OCI-LY7 (cell line): ENCODE results near the gene SRCAP.

Experiments used
- CTCF ChIP-seq: fragments of 200-600 bp; sonication (generic); conservative IDR thresholded peaks from 2 replicates; pipeline ENCODE4 v1.5.1; 2014; ENCODE audit warnings: mild to moderate bottlenecking, antibody characterized with exemption, low read length, moderate library complexity, mixed read lengths
- EZH2phosphoT487 ChIP-seq: fragments of 200-600 bp; sonication (generic); IDR thresholded peaks from 2 replicates; pipeline ENCODE4 v1.6.1; 2018; ENCODE audit warnings: low read depth, borderline replicate concordance, mild to moderate bottlenecking, mixed run types, antibody characterized with exemption, low read length, moderate library complexity, mixed read lengths

- TF ChIP-seq CTCF (no peak), EZH2phosphoT487 (no peak)
Observed at GRCh38 chr16:30783280-30784109, 84.5 kb downstream of the SRCAP start.
